Upper lobe of left lung (tissue), 6 donors: ENCODE measurements around the gene MRPL22. TPM values are rescaled to one million over a fixed set of nuclear protein-coding genes. Genes with fewer than 3 reads are reported as not detected.

Experiments used
- ATAC-seq, 2 donors: fragments of 200-7000 bp; cut with Tn5 transposase; one replicate each; pipeline ENCODE4 v1.9.1; 2022; ENCODE audit warnings: mild to moderate bottlenecking in 2 of 2, moderate library complexity in 2 of 2; ENCODE audit not compliant: low FRiP score in 2 of 2
- DNase-seq, 2 donors: peaks; one replicate each; pipeline ENCODE4 v3.0.0-alpha.2; 2019 to 2020
- H3K27ac ChIP-seq, 4 donors: fragments of 200-600 bp; sonication (generic); one replicate each; pipeline ENCODE4 v1.5.1; 2016 to 2019
- H3K27me3 ChIP-seq, 4 donors: fragments of 200-600 bp; sonication (generic); one replicate each; pipeline ENCODE4 v1.5.1; 2017 to 2019
- H3K36me3 ChIP-seq, 4 donors: fragments of 200-600 bp; sonication (generic); one replicate each; pipeline ENCODE4 v1.5.1; 2016 to 2019
- H3K4me1 ChIP-seq, 4 donors: fragments of 200-600 bp; sonication (generic); one replicate each; pipeline ENCODE4 v1.5.1; 2018 to 2019
- H3K4me3 ChIP-seq, 4 donors: fragments of 200-600 bp; sonication (generic); one replicate each; pipeline ENCODE4 v1.5.1; 2017 to 2019; ENCODE audit warnings: mild to moderate bottlenecking in 2 of 4, moderate library complexity in 1 of 4
- H3K9me3 ChIP-seq, 4 donors: fragments of 200-600 bp; sonication (generic); one replicate each; pipeline ENCODE4 v1.5.1; 2018 to 2019
- CTCF ChIP-seq, 6 experiments: fragments of 450-650 bp in 4 of 6; fragments of 200-600 bp in 2 of 6; sonication (generic) in 2 of 6; IDR thresholded peaks; one replicate each; pipeline ENCODE4 v1.5.1; 2016 to 2019; ENCODE audit warnings: antibody characterized with exemption in 6 of 6
- EP300 ChIP-seq, 4 donors: sonication (generic); formaldehyde crosslinking; IDR thresholded peaks; one replicate each; pipeline ENCODE4 v1.5.1; 2017; ENCODE audit warnings: antibody characterized with exemption in 4 of 4, control low read depth in 2 of 4
- POLR2A ChIP-seq, 4 donors: fragments of 450-650 bp; IDR thresholded peaks; one replicate each; pipeline ENCODE4 v1.5.1; 2016 to 2017; ENCODE audit warnings: antibody characterized with exemption in 4 of 4, mild to moderate bottlenecking in 2 of 4
- POLR2AphosphoS5 ChIP-seq, 2 donors: sonication (generic); formaldehyde crosslinking; IDR thresholded peaks; one replicate each; pipeline ENCODE4 v1.5.1; 2017; ENCODE audit warnings: antibody characterized with exemption in 2 of 2
- WGBS, 2 donors: methylation state at CpG; one replicate each; pipeline ENCODE4 v1.1.5; 2017 to 2018; 5-methylcytosine and 5-hydroxymethylcytosine counted together
- total RNA-seq, 6 donors: library from RNA; depleted of rRNA in 4 of 6; stranded (reverse); fragments of >200 nt in 4 of 6; gene quantifications; one replicate each; pipeline versions ENCODE4 v1.1.0 to v1.2.1, GENCODE V29; 2016 to 2021
- donor health status: DM: no; HTN: no; CAD: no; lungs with moderate emphysema.
- donor health status: DM: no; HTN: yes; CAD: no; lungs with severe emphysema.

MRPL22 gene
- total RNA-seq, 6 donors from 2014 or later = 7.3 to 34.0 (median 30.3) TPM

- Histone ChIP-seq H3K4me3 (no peak overlapping the region), H3K9me3 (no peaks in the 10 kb centered on the region), H3K27ac (no peak overlapping the region), H3K27me3 (no peaks in the 10 kb centered on the region), H3K4me1 (peaks cover 9 to 16% (median 11%) of the 10 kb centered on the region in 4 donors), H3K36me3 (peaks cover 0 to 5% (median 0%) of the 10 kb centered on the region in 4 donors)
- TF ChIP-seq EP300 (IDR thresholded peaks at IDR 0.05) (no peak), POLR2AphosphoS5 (IDR thresholded peaks at IDR 0.05) (no peak), CTCF (IDR thresholded peaks at IDR 0.05) (no peak), POLR2A (IDR thresholded peaks at IDR 0.05) (no peak)
- WGBS, 2 donors = 95 to 96% methylated on average over 4 of the region's 4 CpGs
- DNase-seq (no peak), ATAC-seq (no peak)
Measured at GRCh38 chr5:154948313-154948712, 7.4 kb downstream of the MRPL22 start.

GRCh38 chr5:154949781-154950180, 8.9 kb downstream of the MRPL22 start:
- no peak for DNase-seq
- no peak overlapping the region for H3K4me3 ChIP-seq
- H3K36me3 ChIP-seq = peaks cover 0 to 3% (median 0%) of the 10 kb centered on the region in 4 donors
- ATAC-seq = no peak
- TF ChIP-seq POLR2A (IDR thresholded peaks at IDR 0.05) = no peak
- no peak for TF ChIP-seq EP300 (IDR thresholded peaks at IDR 0.05)
- no peak for TF ChIP-seq CTCF (IDR thresholded peaks at IDR 0.05)
- no peak for TF ChIP-seq POLR2AphosphoS5 (IDR thresholded peaks at IDR 0.05)
- no peaks in the 10 kb centered on the region for H3K27me3 ChIP-seq
- H3K9me3 ChIP-seq = no peaks in the 10 kb centered on the region
- H3K4me1 ChIP-seq = peaks cover 9 to 13% (median 11%) of the 10 kb centered on the region in 4 donors
- WGBS, 2 donors = 77 to 81% methylated on average over 2 of the region's 2 CpGs
- no peak overlapping the region for H3K27ac ChIP-seq

GRCh38 chr5:154956712-154957111, 15.8 kb downstream of the MRPL22 start:
- no peaks in the 10 kb centered on the region for H3K9me3 ChIP-seq
- no peak overlapping the region for H3K4me3 ChIP-seq
- H3K27ac ChIP-seq = no peak overlapping the region
- H3K27me3 ChIP-seq = no peaks in the 10 kb centered on the region
- no peak for DNase-seq
- TF ChIP-seq EP300 (IDR thresholded peaks at IDR 0.05) (no peak), POLR2AphosphoS5 (IDR thresholded peaks at IDR 0.05) (no peak), POLR2A (IDR thresholded peaks at IDR 0.05) (no peak), CTCF (IDR thresholded peaks at IDR 0.05) (no peak)
- no peaks in the 10 kb centered on the region for H3K4me1 ChIP-seq
- peaks cover 10 to 57% (median 22%) of the 10 kb centered on the region in 4 donors for H3K36me3 ChIP-seq
- ATAC-seq = no peak

- no peak for DNase-seq
- Histone ChIP-seq H3K27ac (no peak overlapping the region), H3K27me3 (no peaks in the 10 kb centered on the region), H3K4me1 (peaks cover 0 to 10% (median 9%) of the 10 kb centered on the region in 4 donors), H3K9me3 (no peaks in the 10 kb centered on the region), H3K4me3 (no peak overlapping the region), H3K36me3 (peaks cover 14 to 59% (median 25%) of the 10 kb centered on the region in 4 donors)
- 97 to 100% methylated on average over 1 of the region's 1 CpG for WGBS, 2 donors
- ATAC-seq = no peak
- TF ChIP-seq EP300 (IDR thresholded peaks at IDR 0.05) (no peak), POLR2AphosphoS5 (IDR thresholded peaks at IDR 0.05) (no peak), POLR2A (IDR thresholded peaks at IDR 0.05) (no peak), CTCF (IDR thresholded peaks at IDR 0.05) (no peak)
Measured at GRCh38 chr5:154962494-154962893, 21.6 kb downstream of the MRPL22 start.
